GM12872 (cell line): ENCODE measurements around the gene H2AZ2.

Source experiments
- TF ChIP-seq, protein P1 (sequence below): IDR thresholded peaks from 3 replicates; pipeline ENCODE4 v1.5.1; 2011; ENCODE audit warnings: low read depth, mild to moderate bottlenecking, low read length, moderate library complexity; ENCODE audit not compliant: insufficient read depth

The H2AZ2 gene

DNA sequence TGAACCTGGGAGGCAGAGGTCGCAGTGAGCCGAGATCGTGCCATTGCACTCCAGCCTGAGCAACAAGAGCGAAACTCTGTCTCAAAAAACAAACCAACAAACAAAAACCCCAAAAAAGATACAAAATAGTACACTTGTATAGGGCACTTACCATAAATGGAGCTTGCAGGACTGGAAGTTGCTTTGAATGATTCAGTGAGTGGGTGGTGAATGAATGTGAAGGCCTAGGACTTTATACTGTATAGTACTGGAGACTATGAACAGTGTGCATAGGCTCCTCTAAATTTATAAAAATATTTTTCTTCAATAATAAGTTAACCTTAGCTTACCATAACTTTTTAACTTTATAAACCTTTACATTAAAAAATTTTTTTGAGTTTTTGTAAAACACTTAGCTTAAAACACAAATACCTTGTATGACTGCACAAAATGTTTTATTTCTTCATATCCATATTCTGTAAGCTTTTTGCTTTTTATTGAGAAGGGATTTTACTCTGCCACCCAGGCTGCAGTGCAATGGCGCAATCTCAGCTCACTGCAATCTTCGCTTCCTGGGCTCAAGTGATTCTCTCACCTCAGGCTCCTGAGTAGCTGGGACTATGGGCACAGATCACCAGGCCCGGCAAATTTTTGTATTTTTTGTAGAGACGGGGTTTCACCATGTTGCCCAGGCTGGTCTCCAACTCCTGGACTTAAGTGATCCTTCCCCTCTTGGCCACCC is 6.9 kb upstream of the H2AZ2 start:
- TF ChIP-seq, protein P1, sequence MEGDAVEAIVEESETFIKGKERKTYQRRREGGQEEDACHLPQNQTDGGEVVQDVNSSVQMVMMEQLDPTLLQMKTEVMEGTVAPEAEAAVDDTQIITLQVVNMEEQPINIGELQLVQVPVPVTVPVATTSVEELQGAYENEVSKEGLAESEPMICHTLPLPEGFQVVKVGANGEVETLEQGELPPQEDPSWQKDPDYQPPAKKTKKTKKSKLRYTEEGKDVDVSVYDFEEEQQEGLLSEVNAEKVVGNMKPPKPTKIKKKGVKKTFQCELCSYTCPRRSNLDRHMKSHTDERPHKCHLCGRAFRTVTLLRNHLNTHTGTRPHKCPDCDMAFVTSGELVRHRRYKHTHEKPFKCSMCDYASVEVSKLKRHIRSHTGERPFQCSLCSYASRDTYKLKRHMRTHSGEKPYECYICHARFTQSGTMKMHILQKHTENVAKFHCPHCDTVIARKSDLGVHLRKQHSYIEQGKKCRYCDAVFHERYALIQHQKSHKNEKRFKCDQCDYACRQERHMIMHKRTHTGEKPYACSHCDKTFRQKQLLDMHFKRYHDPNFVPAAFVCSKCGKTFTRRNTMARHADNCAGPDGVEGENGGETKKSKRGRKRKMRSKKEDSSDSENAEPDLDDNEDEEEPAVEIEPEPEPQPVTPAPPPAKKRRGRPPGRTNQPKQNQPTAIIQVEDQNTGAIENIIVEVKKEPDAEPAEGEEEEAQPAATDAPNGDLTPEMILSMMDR = no peak

DNA sequence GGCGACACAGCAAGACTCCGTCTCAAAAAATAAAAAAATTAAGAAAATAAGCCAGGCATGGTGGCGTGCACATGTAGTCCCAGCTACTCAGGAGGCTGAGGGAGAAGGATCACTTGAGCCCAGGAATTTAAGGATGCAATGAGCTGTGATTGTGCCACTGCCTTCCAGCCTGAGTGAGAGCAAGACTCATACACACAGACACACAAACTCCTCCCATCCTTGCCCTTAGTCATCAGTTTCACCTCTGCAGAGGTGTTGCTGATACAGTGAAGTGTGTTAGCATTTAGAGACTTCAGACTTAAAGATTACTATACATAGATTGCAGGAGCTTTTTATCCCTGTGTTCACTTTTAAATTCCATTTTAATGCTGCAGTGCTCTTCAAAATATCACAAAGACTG is 5.5 kb upstream of the H2AZ2 start:
- TF ChIP-seq, protein P1 = no peak

DNA sequence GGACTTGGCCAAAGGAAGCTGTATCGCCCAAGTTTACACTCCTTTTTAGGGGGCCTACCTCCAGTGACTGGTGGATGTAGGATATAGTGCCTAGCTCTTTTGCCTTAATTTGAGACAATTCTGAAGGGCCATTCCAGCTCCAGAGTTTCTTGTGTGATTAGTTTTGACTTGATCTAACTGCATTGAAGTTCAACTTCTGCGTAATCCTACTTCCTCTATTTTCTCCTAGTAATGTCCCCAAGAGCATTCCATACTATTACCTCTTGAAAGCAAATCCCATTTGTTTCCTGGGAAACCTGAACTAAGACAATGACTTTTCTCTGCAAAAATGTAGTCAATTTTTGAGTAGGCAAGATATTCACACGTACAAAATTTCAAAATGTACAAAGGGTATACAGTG is 4.7 kb upstream of the H2AZ2 start:
- TF ChIP-seq, protein P1 = no peak

DNA sequence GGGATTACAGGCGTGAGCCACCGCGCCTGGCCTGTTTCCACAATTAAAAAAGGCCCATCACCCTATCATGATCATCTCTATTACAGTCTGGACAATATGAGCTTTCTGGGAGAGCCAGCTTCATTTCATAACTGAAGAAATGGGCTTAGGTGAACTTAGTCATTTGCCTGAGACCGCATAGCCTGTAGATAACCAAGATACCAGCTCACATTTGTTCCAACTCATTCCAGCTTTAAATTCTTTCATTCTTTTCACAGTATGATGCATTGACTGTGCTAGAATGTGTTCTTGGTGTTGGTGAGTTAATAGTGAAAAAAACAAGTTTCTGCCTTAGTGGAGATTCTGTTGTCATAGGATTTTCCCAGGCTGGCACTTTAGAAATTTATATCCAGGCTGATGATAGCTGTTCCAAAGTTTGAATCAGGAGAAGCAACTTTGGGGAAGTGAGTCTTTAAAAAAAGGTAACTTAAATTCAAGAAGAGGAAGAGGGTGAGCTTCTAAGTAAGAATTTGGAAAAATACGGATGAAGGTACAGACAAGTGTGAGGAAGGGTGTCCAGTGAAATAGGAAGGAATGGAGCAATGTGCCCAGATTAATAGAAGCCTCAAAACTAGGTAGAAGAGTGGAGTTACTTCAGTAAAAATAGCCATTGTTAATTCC is 2.1 kb upstream of the H2AZ2 start:
- TF ChIP-seq, protein P1 = no peak

DNA sequence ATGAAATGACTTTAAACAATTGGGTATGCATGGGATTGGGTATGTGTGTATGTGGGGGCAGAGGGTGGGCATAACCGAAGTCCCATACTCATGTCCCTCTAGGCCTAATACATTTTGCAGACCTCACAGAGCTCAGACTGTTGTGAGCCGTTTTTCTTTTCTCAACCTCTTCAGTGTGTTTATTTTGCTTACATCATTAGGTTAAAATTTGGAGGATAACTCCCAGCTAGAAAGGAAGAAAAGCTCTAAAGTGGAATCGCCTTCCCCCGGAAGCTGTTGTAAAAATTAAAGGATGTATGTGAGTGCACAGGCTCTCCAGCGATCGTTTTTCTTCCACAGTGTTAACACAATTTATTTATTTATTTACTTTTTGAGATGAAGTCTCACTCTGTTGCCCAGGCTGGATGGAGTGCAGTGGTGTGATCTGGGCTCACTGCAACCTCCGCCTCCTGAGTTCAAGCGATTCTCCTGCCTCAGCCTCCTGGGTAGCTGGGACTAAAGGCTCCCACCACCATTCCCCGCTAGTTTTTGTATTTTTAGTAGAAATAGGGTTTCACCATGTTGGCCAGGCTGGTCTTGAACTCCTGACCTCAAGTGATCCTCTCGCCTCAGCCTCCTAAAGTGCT is 1.5 kb upstream of the H2AZ2 start:
- TF ChIP-seq, protein P1 = no peak

DNA sequence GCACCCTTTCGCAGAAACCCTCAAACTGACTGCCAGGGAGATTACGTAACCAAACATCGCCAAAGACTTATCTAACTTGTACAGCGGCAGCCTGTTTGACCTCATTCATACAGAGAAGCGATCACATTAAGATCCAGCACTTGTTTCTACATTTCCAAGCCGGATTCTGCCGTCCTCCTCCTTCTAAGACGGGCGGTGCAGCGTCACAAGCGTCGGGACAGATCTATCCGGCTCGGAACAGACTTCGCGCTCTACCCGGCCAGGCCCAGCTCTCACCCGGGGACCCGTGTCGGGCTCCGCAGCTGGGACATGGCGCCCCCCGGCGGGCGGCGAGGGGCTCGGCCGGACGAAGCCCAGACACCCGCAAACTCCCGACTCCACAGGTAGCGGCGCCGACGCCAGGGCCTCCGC is 373 bp downstream of the H2AZ2 start:
- TF ChIP-seq, protein P1 = peak; percentile 85

DNA sequence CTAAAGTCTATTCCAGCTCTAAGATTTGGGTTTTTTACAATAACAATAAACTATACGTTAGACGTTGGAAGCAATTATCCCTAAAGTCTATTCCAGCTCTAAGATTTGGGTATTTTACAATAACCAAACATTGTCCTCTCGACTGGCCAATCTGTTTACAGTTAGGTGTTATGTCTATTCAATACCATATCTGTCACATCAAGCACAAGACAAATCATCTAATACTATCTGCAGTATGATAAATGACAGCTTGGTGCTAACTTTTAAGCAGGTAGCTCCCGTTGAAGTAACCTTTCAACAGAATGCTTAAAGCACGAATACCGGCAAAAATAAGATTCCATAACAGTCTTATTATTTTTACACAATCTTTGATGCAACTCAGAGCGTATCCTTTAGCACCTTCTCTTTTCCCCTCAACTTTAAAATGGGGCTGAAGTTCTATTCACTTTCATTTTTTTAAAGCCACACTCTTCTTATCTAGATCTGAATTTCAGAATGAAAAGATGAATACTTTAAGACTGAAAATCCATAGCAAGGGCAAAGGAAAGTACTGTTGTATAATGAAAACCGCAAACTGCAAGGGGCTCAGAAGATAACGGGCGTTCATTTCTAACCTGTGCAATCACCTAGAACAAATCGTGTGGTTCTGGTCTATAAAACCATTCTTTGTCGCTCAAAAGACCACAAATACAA is 925 bp downstream of the H2AZ2 start:
- TF ChIP-seq, protein P1 = no peak
